ENCODE data around the gene NABP2.
"Not testable (repeated sequence)": the region's sequence is repeated elsewhere in the genome, so short reads cannot be mapped to it uniquely, and the experiment has no call there.

Gene NABP2

DNA sequence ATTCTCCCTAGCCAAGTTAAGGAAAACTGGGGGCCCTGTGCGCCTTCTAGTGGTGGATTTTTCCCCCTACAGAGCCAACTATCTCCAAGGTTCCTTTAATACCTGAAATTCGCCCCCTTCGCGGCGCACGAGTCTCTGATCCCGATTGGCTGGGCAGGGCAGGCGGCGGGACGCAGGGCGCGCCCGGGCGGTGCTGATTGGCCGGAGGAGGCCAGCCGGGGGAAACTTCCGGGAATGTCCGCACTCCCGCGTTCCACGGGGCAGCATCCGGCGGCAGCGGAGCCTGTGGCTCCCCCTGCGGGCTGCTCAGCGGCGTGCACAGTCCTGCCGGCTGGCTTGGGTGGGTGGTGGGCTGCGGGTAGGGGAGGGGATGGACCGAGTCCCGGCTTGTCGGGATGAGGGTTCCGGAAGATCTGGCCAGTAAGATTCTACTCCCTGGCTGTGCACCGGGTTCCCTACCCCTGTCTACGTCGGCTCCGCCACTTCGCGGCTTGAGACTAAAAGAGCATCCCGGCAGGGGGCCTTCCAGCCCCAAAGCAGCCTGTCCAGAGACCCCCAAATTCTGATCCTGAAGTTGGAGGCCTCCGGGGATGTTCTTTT is at the start of gene NABP2:
Gene NABP2, plus strand, starts transcription at position 241 of the 600 bp plus-strand sequence. CDS start 515 bp downstream, outside the sequence.
- DNase-seq: peak; percentile 95

DNA sequence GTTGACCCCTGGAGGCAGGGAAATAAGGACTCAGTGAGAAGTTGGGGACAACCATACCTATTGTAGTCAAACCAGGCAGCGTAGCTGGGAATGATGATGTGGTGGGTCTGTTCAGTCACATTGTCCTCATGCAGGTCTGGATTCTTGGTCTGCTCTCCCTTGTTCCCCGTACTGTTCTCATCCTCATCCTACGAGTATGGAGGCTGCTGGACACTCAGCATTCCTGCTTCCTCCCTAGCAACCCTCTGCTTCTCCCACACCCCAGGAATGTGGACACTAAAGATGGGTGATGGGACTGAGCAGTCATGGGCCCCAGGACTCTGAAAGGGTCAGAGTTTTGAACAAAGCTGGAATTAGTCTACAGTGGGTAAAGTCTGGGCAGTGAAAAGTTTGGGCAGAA is 45.8 kb upstream of the NABP2 start:
- DNase-seq: no peak

DNA sequence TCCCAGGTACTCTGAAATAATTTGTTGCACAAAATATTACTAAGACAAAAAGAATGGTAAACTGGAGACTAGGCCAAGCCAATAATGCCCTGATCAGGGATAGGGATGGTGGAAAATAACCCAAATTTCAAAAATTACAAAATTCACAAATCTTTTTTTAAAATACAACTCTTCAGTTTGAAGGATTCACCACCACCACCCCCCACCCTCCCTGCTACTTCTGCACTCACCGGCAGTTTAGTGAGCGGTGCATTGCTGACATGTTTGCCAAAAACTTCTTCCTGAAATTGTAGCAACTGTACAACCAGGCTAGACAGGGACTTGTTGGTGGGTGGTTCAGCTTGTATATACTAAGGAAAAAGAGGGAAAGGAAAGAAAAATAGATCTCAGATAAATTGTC is 37.2 kb upstream of the NABP2 start:
- no peak for DNase-seq

DNA sequence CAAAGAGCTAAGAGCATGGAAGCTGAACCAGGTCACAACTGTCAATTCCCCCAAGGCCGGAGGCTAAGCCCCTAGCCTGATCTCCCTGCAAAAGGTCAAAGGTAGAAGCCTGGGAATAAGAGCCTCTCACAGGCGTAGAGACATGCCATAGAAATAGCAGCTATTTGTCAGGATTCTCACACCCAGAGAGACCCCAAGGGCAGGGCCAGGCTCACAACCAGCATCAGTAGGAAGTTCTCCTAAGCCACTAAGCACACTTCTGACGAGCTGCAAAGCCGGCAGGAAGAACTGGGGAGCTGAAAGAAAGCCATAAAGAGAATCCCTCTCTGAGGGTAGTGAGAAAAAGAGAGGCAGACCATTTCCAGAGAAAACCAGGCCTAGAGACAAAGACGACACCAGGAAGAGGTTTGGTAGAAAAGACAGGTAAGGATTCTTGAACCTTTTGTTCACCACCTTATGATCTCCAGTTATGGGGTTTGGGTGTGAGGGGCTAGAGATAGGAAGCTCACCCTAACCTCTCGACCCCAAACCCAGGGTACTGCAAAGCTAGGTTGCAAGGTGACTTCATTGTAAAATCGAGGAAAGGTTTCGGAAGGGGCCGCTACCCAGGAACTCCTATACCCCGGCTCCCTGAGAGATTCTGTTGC is 35.9 kb upstream of the NABP2 start:
- DNase-seq: no peak

DNA sequence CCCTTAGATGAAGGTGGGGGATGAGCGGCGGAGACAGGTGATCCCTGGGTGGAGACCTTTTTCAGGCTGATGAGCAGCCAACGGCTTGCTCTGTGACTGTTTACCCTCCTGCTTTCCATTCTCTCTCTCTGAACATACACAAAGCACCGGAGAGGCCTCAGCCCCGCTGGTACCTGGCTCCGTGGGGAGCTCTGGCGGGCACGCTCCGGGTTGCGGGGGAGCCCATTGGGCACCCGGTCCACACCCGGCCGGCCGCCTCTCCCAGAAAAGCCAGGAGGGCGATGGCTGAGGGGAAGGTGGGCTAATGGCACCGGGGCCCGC is 35.4 kb upstream of the NABP2 start:
- DNase-seq: no peak

DNA sequence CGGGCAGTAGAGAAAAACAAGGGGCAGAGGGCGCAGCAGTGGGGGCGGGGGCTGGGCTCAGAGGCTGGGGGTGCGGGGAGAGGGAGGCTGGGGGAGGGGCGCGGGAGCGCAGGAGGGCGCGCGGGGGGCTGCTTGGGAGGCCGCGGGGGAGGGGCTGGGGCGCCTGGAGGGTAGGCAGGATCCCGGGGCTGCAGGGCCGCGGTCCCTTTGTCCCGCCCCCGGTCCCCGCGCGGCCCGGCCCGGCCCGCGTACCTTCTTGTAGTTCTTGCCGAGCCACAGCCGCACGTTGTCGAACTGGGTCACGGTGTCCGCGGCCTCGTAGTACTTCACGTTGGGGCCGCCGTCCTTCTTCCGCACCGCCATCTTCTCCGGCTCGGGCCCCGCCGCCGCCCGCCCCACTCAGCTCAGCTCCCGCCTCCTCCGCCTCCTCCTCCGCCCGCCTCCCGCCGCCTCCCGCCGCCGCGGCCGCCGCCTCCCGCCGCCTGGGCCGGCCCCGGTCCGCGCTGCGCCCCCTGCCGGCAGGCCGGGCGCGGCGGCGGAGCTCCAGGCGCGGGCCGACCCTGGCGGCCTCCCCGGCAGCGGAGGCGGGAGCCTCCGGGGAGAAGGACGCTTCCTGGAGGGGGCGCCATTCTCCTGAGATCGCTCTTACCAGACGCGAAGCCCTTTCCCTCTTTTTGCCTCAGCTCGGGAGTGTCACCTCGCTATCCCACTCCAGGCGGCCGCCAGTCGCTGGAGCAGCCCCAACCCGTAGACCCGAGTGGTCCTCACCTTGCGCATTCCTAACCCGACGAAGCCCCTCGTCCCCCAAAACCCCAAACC is 34.8 kb upstream of the NABP2 start, which contains the start of gene SMARCC2:
Gene SMARCC2, minus strand, starts transcription at position 385 of the 819 bp plus-strand sequence. Its CDS starts 22 bp downstream, at position 363.
- DNase-seq: peak; percentile 85

DNA sequence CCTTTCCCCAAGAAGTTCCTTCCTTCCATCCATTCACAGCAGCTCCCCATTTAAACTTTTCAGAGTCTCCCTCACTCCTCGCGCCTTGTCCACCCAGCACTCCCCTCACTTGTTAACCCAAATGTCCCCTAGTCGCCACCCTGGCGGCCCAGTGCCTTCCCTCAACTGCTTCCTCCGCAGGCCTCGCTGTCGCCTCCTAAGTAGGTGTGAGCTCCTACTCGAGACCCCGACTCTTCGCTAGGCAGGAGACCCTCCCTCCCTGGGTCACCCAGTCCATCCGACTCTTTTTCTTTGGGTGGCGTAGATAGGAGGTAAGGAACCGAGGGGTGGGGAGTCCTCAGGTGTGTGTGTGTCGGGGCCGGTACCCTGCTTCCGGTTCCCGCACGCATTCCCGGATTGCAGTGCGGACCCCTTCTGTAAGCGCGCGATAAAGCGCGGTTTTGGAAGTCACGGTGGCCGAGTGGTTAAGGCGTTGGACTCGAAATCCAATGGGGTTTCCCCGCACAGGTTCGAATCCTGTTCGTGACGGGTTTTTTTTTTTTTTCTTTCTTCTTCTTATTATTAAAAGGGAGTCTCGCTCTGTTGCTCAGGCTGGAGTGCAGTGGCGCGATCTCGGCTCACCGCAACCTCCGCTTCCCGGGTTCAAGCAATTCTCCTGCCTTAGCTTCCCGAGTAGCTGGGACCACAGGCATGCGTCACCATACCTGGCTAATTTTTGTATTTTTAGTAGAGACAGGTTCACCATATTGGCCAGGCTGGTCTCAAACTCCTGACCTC is 34.0 kb upstream of the NABP2 start:
- DNase-seq: peak; percentile 85

DNA sequence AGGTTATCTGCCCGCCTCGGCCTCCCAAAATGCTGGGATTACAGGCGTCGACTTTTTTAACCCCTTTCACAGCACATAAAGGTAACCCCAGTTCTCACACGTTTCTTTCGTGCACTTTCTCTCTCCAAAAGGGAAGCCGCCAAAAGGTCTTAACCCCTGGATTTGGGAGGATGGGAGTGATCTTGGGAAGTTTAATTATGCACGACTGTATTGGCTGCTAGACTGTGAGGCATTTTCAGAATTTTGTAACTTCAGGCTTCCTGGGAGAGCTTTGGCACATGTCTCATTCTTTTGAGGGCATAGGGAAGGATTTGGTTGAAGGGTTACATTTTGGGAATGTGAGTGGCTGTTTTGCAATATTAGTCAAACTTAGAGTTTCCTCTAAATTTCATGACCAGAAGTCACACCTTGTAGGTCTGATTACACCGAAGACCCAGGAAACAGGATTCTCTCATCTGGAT is 33.4 kb upstream of the NABP2 start:
- DNase-seq: no peak

DNA sequence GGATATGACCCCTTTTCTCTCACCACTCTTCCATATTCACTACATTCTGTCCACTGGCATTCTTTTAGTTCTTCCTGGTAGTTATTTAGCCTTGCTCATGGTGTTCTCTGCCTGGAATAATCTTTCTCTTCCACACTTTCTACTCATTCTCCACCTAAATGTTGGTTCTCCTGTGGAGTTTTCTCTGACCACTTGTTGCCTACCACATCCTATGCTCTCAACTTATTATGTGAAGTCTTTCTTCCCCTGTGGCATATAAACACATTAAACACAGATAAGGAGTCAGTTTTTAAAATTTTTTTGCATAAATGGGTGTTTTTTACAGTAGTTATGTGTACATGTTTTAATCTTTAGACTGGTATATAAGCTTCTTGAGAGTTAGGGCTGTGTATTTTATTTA is 31.6 kb upstream of the NABP2 start:
- DNase-seq: no peak

DNA sequence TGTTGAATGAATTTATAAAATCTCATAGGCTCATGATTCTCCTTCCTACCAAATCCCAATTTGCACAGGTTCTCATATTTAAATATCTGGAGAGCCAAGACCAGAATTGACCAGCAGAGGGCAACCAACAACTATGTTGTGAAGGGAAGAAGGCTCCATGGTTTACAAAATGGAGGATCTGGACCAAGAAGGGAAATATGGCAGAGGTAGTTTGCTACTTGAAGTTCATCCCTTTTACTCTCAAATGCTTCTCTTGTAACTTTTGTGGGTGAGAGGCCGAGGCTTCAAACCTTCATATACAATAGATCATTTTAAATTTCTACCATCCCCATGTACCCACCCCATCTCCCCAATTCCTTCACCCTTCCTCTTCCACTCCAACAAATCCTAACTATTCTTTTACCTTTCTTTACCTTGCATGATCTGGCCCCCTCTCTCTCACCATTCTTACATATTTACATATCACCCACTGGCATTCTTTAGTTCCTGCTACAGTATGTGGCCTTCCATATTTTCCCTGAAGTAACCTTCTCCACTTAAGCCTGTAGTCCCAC is 31.0 kb upstream of the NABP2 start:
- DNase-seq: peak; percentile 70

DNA sequence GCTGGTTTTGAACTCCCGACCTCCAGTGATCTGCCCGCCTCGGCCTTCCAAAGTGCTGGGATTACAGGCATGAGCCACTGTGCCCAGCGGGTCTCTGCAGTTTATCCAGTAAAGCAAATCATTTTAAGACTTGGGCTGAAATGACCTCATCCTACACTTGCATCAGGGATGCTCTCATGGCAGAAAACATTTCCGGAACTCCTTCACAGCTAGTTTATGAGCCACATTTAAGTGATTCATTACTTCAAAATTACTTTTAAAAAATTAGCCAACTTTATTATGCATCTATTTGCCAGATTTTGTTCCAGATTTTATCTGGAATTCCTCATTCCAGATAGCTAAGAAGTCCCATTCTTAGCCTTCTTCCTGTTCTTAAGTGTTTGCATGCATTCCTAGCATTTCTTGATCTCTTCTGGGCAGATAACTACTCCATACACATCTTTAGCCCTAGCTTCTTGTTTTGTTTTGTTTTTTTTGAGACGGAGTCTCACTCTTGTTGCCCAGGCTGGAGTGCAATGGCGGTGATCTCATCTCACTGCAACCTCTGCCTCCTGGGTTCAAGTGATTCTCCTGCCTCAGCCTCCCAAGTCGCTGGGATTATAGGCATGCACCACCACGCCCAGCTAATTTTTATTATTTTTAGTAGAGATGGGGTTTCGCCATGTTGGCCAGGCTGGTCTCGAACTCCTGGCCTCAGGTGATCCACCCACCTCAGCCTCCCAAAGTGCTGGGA is 27.2 kb upstream of the NABP2 start:
- not testable (repeated sequence) for DNase-seq

DNA sequence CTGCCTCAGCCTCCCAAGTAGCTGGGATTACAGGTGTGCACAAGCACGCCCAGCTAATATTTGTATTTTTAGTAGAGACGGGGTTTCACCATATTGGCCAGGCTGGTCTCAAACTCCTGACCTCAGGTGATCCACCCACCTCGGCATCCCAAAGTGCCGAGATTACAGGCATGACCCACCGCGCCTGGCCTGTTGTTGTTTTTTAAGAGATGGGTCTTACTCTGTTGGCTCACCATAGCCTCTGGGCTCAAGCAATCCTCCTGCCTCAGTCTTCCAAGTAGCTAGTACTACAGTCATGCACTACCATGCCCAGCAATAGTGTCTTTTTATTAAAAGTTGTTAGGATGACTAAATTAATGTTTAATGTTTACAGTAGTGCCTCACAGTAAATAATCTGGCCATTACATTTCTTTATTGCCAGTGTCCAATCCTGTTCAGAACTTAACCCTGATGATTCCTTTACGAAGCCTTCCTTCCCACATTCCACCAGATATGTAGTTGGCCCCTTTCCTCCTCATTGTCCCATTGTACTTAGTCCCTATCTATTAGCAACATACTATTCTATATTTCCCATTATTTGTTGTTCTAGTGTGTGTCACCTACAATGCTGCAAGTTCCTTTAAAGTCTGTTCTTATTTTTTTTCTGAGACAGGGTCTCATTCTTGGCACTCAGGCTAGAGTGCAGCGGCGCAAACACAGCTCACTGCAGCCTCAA is 26.1 kb upstream of the NABP2 start:
- no peak for DNase-seq

DNA sequence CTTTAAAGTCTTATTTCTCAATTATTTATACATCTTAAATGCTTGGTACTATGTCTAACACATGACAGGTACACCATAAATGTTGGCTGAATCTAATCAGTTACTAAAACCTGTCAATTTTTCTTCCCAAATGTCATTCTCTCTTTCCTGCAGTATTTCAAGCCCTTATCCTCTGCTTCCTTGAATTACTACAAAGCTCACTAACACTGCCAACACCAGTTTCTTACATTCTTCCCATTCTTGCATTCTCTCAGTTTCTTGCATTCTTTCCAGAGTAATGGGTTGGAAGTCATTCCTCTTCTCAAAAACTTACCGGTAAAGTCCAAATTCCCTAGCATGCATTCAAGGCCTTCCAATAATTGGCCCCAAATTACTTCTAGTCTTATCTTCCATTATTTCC is 25.3 kb upstream of the NABP2 start:
- DNase-seq: no peak

DNA sequence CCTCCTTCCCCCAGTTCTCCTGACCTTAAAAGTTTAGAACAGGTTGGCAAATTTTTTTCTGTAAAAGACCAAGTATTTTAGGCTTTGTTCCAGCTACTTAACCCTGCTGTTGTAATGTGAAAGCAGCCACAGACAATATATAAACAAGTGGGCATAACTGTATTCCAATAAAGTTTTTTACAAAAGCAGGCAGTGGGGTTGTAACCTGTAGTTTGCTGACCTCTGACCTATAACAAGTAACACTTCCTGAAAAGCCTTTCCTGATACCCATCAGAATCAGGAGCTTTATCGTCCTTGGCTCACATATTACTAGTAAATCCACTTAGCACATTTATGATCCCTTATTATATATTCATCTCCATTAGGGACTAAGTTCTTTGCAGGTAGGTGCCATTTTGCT is 21.8 kb upstream of the NABP2 start:
- DNase-seq: no peak

DNA sequence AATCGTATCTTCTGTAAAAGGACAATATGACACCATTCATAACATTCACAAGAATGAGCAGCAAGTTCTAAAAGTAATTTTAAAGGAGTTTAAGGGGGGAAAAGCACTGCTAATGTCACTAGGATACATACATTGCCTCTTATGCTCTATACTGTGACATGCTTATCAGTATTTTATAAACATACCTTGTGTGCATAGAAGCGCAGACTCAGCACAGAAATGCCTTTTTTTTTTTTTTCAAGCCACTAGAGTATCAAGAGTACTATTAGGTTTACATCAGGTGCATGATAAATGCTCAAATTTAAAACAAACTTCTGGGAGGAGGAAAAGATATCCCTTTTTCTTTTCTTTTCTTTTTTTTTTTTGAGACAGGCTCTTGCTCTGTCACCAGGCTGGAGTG is 21.3 kb upstream of the NABP2 start:
- DNase-seq: no peak

DNA sequence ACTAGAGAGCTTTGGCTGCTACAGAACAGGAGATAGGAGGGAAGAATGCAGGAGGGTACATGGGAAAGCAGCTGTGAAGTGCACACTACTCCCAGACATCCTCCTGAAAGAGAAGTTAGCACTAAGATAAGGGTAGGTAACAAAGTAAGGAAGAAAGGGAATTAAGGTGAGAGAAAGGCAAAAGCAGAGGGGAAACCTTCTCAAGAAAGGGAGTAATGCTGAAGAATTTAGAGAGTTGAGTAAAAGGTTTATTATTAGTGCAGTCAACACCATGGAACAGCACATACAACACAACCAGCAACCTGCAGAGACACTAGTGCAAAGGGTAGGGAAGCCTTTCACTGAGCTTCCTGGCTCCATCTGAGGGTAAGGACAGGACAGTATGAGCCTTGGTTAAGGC is 19.9 kb upstream of the NABP2 start:
- no peak for DNase-seq

DNA sequence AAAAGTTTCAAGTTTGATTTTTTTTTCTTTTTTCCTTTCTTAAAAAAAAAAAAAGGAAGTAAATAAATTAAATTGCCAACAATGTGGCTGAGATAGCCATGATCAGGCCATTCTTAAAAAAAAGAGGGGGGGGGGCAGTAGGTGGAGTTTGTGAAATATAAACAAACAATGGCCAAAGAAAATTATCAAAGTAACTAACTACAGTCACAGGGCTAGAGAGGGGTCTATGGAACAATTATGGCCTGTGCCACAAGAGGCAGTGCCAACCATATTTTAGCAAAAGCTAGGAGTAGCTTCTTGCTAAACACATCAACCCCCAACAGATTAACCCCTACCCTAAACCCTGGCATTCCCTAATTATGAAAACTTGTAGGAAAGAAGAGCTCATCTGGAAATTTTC is 18.7 kb upstream of the NABP2 start:
- DNase-seq: no peak

DNA sequence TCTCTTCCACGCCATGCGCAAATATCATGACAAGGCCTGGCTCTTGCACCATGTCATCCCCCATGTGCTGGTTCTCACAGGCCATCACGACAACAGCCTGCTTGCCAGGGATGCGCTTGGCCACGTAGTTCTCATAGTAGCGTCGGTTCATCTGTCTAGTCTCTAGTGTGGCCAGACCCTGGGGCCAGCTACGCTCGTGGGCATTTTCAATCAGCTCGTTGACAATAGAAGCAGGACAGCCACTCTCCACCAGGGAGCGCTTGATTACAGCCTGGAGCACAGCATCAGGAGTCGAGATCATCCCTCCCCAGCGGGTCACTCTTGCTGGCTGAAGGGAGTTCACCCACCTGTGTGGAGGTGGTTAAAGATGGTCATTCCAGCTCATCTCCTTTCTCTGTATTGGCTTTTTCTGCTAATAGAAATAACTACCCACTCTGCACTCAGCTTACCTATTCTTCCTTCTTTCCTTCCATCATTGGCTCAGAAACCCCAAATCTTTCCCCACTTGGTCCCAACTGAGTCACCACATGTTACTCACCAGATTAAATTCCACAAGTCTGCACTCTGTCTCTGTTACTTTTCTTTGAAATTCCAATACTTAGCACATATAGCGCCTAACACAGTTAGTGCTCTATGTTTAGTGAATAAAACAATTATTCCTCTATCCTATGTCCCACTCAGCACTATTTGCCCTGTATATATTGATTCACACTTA is 17.5 kb upstream of the NABP2 start:
- DNase-seq: peak; percentile 31

DNA sequence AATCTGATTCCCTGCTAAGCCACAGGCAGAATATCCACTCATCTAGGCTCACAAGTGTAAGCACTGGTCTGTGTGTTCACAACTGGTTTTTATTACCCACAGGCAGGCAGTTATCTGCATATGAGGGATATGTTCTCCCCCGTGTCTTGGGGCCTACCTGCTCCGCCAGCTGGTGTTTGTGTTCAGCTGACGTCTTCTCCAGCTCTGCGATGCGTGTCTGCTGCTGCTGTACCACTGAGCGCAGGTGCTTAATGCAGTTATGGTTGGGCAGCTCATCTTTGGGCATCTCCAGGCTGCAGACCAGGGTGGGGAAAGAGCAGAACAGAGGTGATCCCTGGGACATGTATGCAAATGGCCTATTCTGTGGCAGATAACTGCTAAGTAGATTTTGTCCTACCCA is 16.1 kb upstream of the NABP2 start:
- DNase-seq: no peak

DNA sequence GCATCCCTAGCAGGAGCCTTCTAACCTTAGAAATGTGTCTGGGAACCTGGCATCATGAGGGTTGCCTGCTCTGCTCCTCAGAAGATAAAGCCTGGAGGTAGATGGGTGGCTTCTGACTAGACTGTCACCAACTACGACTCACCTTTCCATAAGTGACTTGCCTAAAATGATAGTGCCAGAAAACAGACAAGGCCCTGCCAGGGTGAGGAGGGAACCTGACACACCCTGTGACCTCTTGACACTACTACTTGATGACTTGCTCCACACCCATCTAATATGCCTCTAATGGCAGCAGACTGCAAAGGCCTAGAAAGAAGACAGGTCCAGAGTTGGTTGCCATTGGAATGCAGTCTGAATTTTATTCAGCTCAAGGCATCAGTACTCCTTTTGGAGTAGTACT is 11.8 kb upstream of the NABP2 start:
- no peak for DNase-seq

DNA sequence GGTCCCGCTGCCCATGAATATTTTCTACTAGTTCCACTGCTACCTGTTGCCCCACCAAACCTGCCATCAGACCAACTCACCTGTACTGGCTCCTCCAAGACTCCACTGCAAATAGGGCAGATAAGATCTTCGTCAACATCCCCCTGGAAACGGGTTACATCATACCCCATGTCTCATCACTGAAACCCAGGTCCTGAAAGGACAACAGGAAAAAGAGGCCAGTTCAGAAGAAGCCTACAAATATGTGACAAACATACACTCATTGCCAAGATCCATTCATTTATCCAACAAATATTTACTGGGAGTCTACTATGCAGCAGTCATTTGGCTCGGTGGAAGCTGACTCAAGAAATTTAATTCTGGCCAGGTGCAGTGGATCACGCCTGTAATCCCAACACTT is 10.3 kb upstream of the NABP2 start:
- no peak for DNase-seq

Data from activated naive CD4-positive, alpha-beta T cell treated with Interleukin-2 at 50 U/mL for 16 hours (primary cell).